HG02610 (cell line): Measurements from ENCODE around the gene ZNF23.
"Not testable (repeated sequence)": the region's sequence is repeated elsewhere in the genome, so short reads cannot be mapped to it uniquely, and the experiment has no call there.

ENCODE experiments used
- ATAC-seq: cut with Tn5 transposase; IDR thresholded peaks from one replicate; pipeline ENCODE4 v1.9.1; 2021; ENCODE audit warnings: mild to moderate bottlenecking, moderate library complexity; ENCODE audit not compliant: unreplicated experiment

Gene ZNF23

GRCh38 chr16:71461686-71462648 lies at the start of gene ZNF23:
ZNF23 (minus strand) TSS chr16:71462247; CDS start chr16:71456796, 5,451 bp downstream.
- ATAC-seq, result peak; percentile 98

GRCh38 chr16:71507061-71507460 lies 45.0 kb upstream of the ZNF23 start:
- ATAC-seq, result no peak

GRCh38 chr16:71504901-71505300 lies 42.9 kb upstream of the ZNF23 start:
- no peak for ATAC-seq

GRCh38 chr16:71504051-71504450 lies 42.0 kb upstream of the ZNF23 start:
- ATAC-seq, result not testable (repeated sequence)

- no peak for ATAC-seq
These were observed 39.5 kb upstream of the ZNF23 start for GRCh38 chr16:71501547-71501946.

- no peak for ATAC-seq
These were observed 38.9 kb upstream of the ZNF23 start for GRCh38 chr16:71500964-71501363.

GRCh38 chr16:71499775-71500364 lies 37.8 kb upstream of the ZNF23 start:
- ATAC-seq, result peak; percentile 54

GRCh38 chr16:71498031-71498430 lies 36.0 kb upstream of the ZNF23 start:
- no peak for ATAC-seq

GRCh38 chr16:71493213-71493612 lies 31.2 kb upstream of the ZNF23 start:
- no peak for ATAC-seq

GRCh38 chr16:71492786-71493185 lies 30.7 kb upstream of the ZNF23 start:
- ATAC-seq, result no peak

- no peak for ATAC-seq
These were observed 29.0 kb upstream of the ZNF23 start for GRCh38 chr16:71491054-71491453.

- no peak for ATAC-seq
These were observed 28.3 kb upstream of the ZNF23 start for GRCh38 chr16:71490361-71490760.

- no peak for ATAC-seq
These were observed 27.1 kb upstream of the ZNF23 start, which contains the start of gene ZNF19 for GRCh38 chr16:71489122-71489521. ZNF19 (minus strand) TSS chr16:71489324; CDS start chr16:71482114, 7,210 bp downstream.

- ATAC-seq, result peak; percentile 89
These were observed 22.2 kb upstream of the ZNF23 start for GRCh38 chr16:71484006-71484893.

- no peak for ATAC-seq
These were observed 20.5 kb upstream of the ZNF23 start for GRCh38 chr16:71482569-71482968.

- ATAC-seq, result no peak
These were observed 18.9 kb upstream of the ZNF23 start for GRCh38 chr16:71480956-71481355.

- ATAC-seq, result no peak
These were observed 17.4 kb upstream of the ZNF23 start for GRCh38 chr16:71479420-71479819.

GRCh38 chr16:71476457-71477124 lies 14.5 kb upstream of the ZNF23 start:
- no peak for ATAC-seq

- ATAC-seq, result no peak
These were observed 12.8 kb upstream of the ZNF23 start for GRCh38 chr16:71474864-71475263.

GRCh38 chr16:71473891-71474290 lies 11.8 kb upstream of the ZNF23 start:
- ATAC-seq, result no peak
